Stomach (tissue), 9 donors: ENCODE data around the gene CCDC152. TPM values are rescaled to one million over a fixed set of nuclear protein-coding genes. Genes with fewer than 3 reads are reported as not detected.
"Not testable (repeated sequence)": the region's sequence is repeated elsewhere in the genome, so short reads cannot be mapped to it uniquely, and the experiment has no call there.

Experiments used
- DNase-seq, 2 donors: peaks; one replicate each; pipeline versions ENCODE4 v3.0.0 to v3.0.0-alpha.2; 2013 to 2019
- H3K27ac ChIP-seq, 5 donors: fragments of 200-600 bp in 4 of 5; sonication (generic) in 4 of 5; one replicate each; pipeline ENCODE4 v1.5.1; 2013 to 2019; ENCODE audit warnings: mild to moderate bottlenecking in 1 of 5, moderate library complexity in 1 of 5
- H3K27me3 ChIP-seq, 3 donors: fragments of 200-600 bp; sonication (generic); one replicate each; pipeline ENCODE4 v1.5.1; 2017 to 2019; ENCODE audit warnings: mixed run types in 1 of 3
- H3K36me3 ChIP-seq, 4 donors: fragments of 200-600 bp; sonication (generic); 1 replicate in 3 of 4; 2 replicates in 1 of 4; pipeline ENCODE4 v1.5.1; 2016 to 2019
- H3K4me1 ChIP-seq, 4 donors: fragments of 200-600 bp; sonication (generic); one replicate each; pipeline ENCODE4 v1.5.1; 2016 to 2019
- H3K4me3 ChIP-seq, 4 donors: fragments of 200-600 bp; sonication (generic) in 3 of 4; one replicate each; pipeline ENCODE4 v1.5.1; 2016 to 2019; ENCODE audit warnings: mild to moderate bottlenecking in 1 of 4
- H3K9me3 ChIP-seq, 4 donors: fragments of 200-600 bp; sonication (generic); one replicate each; pipeline ENCODE4 v1.5.1; 2016 to 2019
- EP300 ChIP-seq: sonication (generic); formaldehyde crosslinking; IDR thresholded peaks from one replicate; pipeline ENCODE4 v1.6.1; 2017; ENCODE audit warnings: antibody characterized with exemption
- POLR2A ChIP-seq, 4 donors: fragments of 450-650 bp; IDR thresholded peaks; one replicate each; pipeline ENCODE4 v1.6.1; 2016; ENCODE audit warnings: antibody characterized with exemption in 4 of 4, control low read depth in 2 of 4, mild to moderate bottlenecking in 1 of 4, moderate library complexity in 1 of 4
- POLR2AphosphoS5 ChIP-seq, 3 donors: sonication (generic); formaldehyde crosslinking; IDR thresholded peaks; one replicate each; pipeline ENCODE4 v1.6.1; 2016; ENCODE audit warnings: antibody characterized with exemption in 3 of 3
- WGBS, 5 donors: extraction: QIAGEN DNeasy Blood & Tissue Kit in 3 of 5; methylation state at CpG; one replicate each; pipeline versions ENCODE4 v1.1.5 to v1.1.7; 2013 to 2018; 5-methylcytosine and 5-hydroxymethylcytosine counted together
- intact Hi-C: fragments of 100-400 bp; cut with DNase I; formaldehyde crosslinking; loops from one replicate; pipeline ENCODE4 v1.15.1; 2023; ENCODE audit warnings: low total_unique reads
- polyA plus RNA-seq, 3 donors: library from polyadenylated mRNA; stranded (reverse); fragments of 200-250 nt; gene quantifications; one replicate each; pipeline ENCODE4 v1.2.3, GENCODE V29; 2013
- total RNA-seq, 5 donors: library from RNA; depleted of rRNA; stranded (reverse); fragments of >200 nt; gene quantifications; one replicate each; pipeline versions ENCODE4 v1.1.0 to v1.2.3, GENCODE V29; 2014 to 2016
- TF ChIP-seq, protein P1 (sequence below), 7 experiments: fragments of 450-650 bp in 4 of 7; fragments of 200-600 bp in 3 of 7; sonication (generic) in 3 of 7; IDR thresholded peaks; one replicate each; pipeline ENCODE4 v1.5.1; 2016 to 2019; ENCODE audit warnings: antibody characterized with exemption in 7 of 7, control low read depth in 2 of 7, mild to moderate bottlenecking in 1 of 7
- donor health status: healthy with polysubstance abuse.
- donor health status: Bipolar disorder and iron deficiency.
- donor health status: healthy.

Gene CCDC152
- total and polyA plus RNA-seq, 8 donors = 0.68 to 15.2 (median 1.3) TPM; not detected in 2

GRCh38 chr5:42840842-42841567 lies 84.4 kb downstream of the CCDC152 start:
- intact Hi-C loops = no loop called here
- H3K27ac ChIP-seq = peak overlapping the region in 4 of 5 donors; percentile 34 to 71 (median 68)
- DNase-seq = no peak
- no peak overlapping the region for H3K4me3 ChIP-seq
- no peaks in the 10 kb centered on the region for H3K36me3 ChIP-seq
- H3K27me3 ChIP-seq = no peaks in the 10 kb centered on the region
- WGBS, 5 donors = 75 to 86% (median 77%) methylated on average over 5 of the region's 5 CpGs
- TF ChIP-seq POLR2A (IDR thresholded peaks at IDR 0.05) (no peak), EP300 (no peak), POLR2AphosphoS5 (IDR thresholded peaks at IDR 0.05) (no peak)
- TF ChIP-seq, protein P1, sequence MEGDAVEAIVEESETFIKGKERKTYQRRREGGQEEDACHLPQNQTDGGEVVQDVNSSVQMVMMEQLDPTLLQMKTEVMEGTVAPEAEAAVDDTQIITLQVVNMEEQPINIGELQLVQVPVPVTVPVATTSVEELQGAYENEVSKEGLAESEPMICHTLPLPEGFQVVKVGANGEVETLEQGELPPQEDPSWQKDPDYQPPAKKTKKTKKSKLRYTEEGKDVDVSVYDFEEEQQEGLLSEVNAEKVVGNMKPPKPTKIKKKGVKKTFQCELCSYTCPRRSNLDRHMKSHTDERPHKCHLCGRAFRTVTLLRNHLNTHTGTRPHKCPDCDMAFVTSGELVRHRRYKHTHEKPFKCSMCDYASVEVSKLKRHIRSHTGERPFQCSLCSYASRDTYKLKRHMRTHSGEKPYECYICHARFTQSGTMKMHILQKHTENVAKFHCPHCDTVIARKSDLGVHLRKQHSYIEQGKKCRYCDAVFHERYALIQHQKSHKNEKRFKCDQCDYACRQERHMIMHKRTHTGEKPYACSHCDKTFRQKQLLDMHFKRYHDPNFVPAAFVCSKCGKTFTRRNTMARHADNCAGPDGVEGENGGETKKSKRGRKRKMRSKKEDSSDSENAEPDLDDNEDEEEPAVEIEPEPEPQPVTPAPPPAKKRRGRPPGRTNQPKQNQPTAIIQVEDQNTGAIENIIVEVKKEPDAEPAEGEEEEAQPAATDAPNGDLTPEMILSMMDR (IDR thresholded peaks at IDR 0.05) = no peak
- H3K9me3 ChIP-seq = peaks cover 0 to 7% (median 0%) of the 10 kb centered on the region in 4 donors
- H3K4me1 ChIP-seq = peaks cover 11 to 39% (median 23%) of the 10 kb centered on the region in 4 donors

- WGBS, 5 donors = 41 to 71% (median 64%) methylated on average over 4 of the region's 4 CpGs
- TF ChIP-seq EP300 = no peak
- TF ChIP-seq POLR2A (IDR thresholded peaks at IDR 0.05) = no peak
- no peak for TF ChIP-seq POLR2AphosphoS5 (IDR thresholded peaks at IDR 0.05)
- TF ChIP-seq, protein P1 (IDR thresholded peaks at IDR 0.05) = no peak
- H3K36me3 ChIP-seq = no peaks in the 10 kb centered on the region
- intact Hi-C loops = no loop called here
- H3K27ac ChIP-seq = no peak overlapping the region
- no peaks in the 10 kb centered on the region for H3K9me3 ChIP-seq
- H3K4me3 ChIP-seq = no peak overlapping the region
- no peaks in the 10 kb centered on the region for H3K27me3 ChIP-seq
- DNase-seq = peak in 1 of 2 donors; percentile 11
- H3K4me1 ChIP-seq = peaks cover 11 to 39% (median 23%) of the 10 kb centered on the region in 4 donors
Measured at GRCh38 chr5:42842921-42843641, 86.5 kb downstream of the CCDC152 start.

DNA sequence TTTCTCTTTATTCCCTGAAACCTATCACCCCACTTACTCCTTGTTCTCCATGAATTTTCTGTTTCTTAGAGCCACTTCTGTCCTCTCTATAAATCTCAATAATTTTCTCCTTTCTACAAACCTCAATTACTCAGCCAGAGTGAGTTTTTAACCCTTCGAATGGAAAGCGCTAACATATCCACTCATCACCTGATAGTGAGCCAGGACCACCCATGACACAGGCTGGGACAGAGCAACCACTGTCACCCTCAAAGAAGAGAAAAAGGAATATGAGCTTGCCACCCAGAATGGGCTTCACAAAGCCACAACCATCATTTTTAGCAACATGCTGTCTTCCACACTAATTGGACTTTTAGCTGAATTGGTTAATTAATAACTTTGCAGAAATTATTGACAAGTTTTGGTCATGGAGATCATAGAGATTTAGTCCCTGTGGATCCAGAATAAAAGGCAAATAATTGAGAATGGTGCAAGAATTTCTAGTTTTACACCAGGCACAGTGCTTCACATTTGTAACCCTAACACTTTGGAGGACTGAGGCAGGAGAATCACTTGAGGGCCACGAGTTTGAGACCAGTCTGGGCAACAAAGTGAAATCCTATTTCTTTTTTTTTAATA lies 87.2 kb downstream of the CCDC152 start:
- no peak overlapping the region for H3K27ac ChIP-seq
- no peaks in the 10 kb centered on the region for H3K27me3 ChIP-seq
- no peaks in the 10 kb centered on the region for H3K36me3 ChIP-seq
- no peaks in the 10 kb centered on the region for H3K9me3 ChIP-seq
- no peak overlapping the region for H3K4me3 ChIP-seq
- WGBS, 5 donors = 83 to 94% (median 91%) methylated on average over 3 of the region's 3 CpGs
- TF ChIP-seq POLR2AphosphoS5 (IDR thresholded peaks at IDR 0.05) (no peak), POLR2A (IDR thresholded peaks at IDR 0.05) (no peak), EP300 (no peak)
- TF ChIP-seq, protein P1 (IDR thresholded peaks at IDR 0.05) = no peak
- intact Hi-C loops = no loop called here
- H3K4me1 ChIP-seq = peaks cover 11 to 39% (median 23%) of the 10 kb centered on the region in 4 donors
- DNase-seq = no peak

GRCh38 chr5:42844408-42844807 lies 87.8 kb downstream of the CCDC152 start:
- H3K9me3 ChIP-seq, H3K27me3 ChIP-seq, H3K27ac ChIP-seq, H3K36me3 ChIP-seq, H3K4me3 ChIP-seq, intact Hi-C loops, DNase-seq: not testable (repeated sequence)
- WGBS, 5 donors = 93 to 99% (median 96%) methylated on average over 4 of the region's 4 CpGs
- peaks cover 11 to 39% (median 22%) of the 10 kb centered on the region in 4 donors for H3K4me1 ChIP-seq
